Measurements from ENCODE around the gene SORCS2. TPM values are rescaled to one million over a fixed set of nuclear protein-coding genes. Genes with fewer than 3 reads are reported as not detected.

The SORCS2 gene
- total RNA-seq, 2 experiments from 2014 or later: 0.03 TPM; not detected in 1

DNA sequence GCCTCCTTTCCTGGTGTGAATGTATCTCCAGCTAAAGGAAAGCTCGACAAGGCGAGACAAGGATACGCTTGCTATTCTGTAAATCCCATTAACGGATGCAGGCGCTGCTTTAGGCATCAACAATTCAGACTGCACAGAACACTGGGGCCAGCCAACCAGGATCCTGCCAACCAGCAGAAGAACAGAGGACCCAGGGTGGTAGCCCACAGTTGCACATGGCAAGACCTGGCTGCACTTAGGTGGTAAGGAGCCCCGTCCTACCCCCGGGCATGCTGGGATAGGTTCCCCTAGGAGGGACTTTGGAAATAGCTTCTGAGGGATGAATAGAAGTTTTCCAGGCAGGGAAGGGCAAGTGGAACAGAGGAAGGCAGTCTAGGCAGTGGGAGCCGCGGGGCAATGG, 221.7 kb downstream of the SORCS2 start:
- H3K9me3 ChIP-seq (ENCODE audit: low read length): no peaks in the 10 kb centered on the region
- no TSS peak for BruUV-seq (replicated peaks)
- no peak overlapping the region for H3K4me3 ChIP-seq (ENCODE audit: low read depth, low read length, poor library complexity, severe bottlenecking)
- ChIA-PET CTCF (ENCODE audit: unreplicated experiment) (no interaction called here), POLR2A (no interaction called here)
- H3K4me2 ChIP-seq (ENCODE audit: low read length): no peak overlapping the region
- no peaks in the 10 kb centered on the region for H4K20me1 ChIP-seq (ENCODE audit: insufficient read depth, low read length)
- H3K79me2 ChIP-seq (ENCODE audit: insufficient read depth, low read depth, low read length): no peaks in the 10 kb centered on the region
- H2AFZ ChIP-seq (ENCODE audit: low read length): no peak overlapping the region
- H3K36me3 ChIP-seq (ENCODE audit: insufficient read depth, low read length): no peaks in the 10 kb centered on the region
- H3K4me1 ChIP-seq (ENCODE audit: insufficient read depth, low read length, poor library complexity, severe bottlenecking): no peaks in the 10 kb centered on the region
- intact Hi-C loops (cut with micrococcal nuclease; ENCODE audit: unreplicated experiment): no loop called here
- TF ChIP-seq, protein P1, sequence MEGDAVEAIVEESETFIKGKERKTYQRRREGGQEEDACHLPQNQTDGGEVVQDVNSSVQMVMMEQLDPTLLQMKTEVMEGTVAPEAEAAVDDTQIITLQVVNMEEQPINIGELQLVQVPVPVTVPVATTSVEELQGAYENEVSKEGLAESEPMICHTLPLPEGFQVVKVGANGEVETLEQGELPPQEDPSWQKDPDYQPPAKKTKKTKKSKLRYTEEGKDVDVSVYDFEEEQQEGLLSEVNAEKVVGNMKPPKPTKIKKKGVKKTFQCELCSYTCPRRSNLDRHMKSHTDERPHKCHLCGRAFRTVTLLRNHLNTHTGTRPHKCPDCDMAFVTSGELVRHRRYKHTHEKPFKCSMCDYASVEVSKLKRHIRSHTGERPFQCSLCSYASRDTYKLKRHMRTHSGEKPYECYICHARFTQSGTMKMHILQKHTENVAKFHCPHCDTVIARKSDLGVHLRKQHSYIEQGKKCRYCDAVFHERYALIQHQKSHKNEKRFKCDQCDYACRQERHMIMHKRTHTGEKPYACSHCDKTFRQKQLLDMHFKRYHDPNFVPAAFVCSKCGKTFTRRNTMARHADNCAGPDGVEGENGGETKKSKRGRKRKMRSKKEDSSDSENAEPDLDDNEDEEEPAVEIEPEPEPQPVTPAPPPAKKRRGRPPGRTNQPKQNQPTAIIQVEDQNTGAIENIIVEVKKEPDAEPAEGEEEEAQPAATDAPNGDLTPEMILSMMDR (conservative IDR thresholded peaks at IDR 0.05; ENCODE audit: low read length): no peak
- TF ChIP-seq EZH2phosphoT487 (IDR thresholded peaks at IDR 0.05; ENCODE audit: borderline replicate concordance, low read depth, low read length): no peak
- DNase-seq (ENCODE audit: low spot score): no peak
- H3K27ac ChIP-seq (ENCODE audit: low read depth, low read length, poor library complexity, severe bottlenecking): no peak overlapping the region
- no peaks in the 10 kb centered on the region for H3K9me2 ChIP-seq (ENCODE audit: insufficient read depth, low read length)

DNA sequence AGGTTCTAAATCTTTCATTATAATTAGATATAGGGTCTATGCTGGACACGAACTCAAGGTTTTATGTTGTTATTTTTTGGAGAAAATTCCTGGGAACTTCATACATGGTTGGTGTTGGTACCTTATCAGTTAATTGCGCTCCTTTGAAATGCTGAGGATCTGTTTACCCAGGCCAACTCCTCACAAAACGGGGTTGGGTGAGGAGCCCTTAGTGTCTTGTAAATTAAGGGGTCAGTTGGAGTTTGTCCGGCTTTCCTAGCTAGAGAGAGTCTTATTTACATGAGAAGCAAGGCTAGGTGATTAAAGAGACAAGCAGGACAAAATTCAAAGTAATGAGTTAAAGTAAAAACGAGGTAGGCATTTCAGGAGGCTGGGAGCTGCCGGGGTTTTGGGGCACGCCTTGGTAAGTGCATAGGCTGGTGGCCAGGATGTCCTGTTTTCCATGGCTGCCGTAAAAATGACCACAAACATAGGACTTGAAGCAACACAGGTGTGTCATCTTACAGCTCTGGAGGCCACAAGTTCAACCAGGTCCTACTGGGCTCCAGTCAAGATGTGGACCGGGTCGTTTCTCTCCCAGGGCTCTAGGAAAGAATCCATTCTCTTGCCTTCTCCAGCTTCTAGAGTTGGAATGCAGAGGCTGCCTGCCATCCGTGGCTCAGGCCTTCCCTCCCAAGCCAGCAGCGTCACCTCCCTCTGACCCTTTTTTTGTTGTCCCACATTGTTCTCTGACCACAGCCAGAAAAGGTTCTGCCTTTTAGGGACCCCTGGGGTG, 222.6 kb downstream of the SORCS2 start:
- Histone ChIP-seq H3K4me1 (ENCODE audit: insufficient read depth, low read length, poor library complexity, severe bottlenecking) (no peaks in the 10 kb centered on the region), H3K4me3 (ENCODE audit: low read depth, low read length, poor library complexity, severe bottlenecking) (no peak overlapping the region), H3K9me2 (ENCODE audit: insufficient read depth, low read length) (no peaks in the 10 kb centered on the region), H2AFZ (ENCODE audit: low read length) (no peak overlapping the region), H3K4me2 (ENCODE audit: low read length) (no peak overlapping the region), H3K9me3 (ENCODE audit: low read length) (no peaks in the 10 kb centered on the region), H3K36me3 (ENCODE audit: insufficient read depth, low read length) (no peaks in the 10 kb centered on the region), H3K79me2 (ENCODE audit: insufficient read depth, low read depth, low read length) (no peaks in the 10 kb centered on the region), H4K20me1 (ENCODE audit: insufficient read depth, low read length) (no peaks in the 10 kb centered on the region), H3K27ac (ENCODE audit: low read depth, low read length, poor library complexity, severe bottlenecking) (no peak overlapping the region)
- intact Hi-C loops (cut with micrococcal nuclease; ENCODE audit: unreplicated experiment): no loop called here
- no peak for DNase-seq (ENCODE audit: low spot score)
- ChIA-PET CTCF (ENCODE audit: unreplicated experiment) (interaction anchor here (0.6 kb wide), 1 partner anchor 1497 kb away, joined by 3 read pairs; no protein-coding TSS in a partner anchor), POLR2A (no interaction called here)
- TF ChIP-seq, protein P1 (conservative IDR thresholded peaks at IDR 0.05; ENCODE audit: low read length): no peak
- TF ChIP-seq EZH2phosphoT487 (IDR thresholded peaks at IDR 0.05; ENCODE audit: borderline replicate concordance, low read depth, low read length): no peak
- no TSS peak for BruUV-seq (replicated peaks)

DNA sequence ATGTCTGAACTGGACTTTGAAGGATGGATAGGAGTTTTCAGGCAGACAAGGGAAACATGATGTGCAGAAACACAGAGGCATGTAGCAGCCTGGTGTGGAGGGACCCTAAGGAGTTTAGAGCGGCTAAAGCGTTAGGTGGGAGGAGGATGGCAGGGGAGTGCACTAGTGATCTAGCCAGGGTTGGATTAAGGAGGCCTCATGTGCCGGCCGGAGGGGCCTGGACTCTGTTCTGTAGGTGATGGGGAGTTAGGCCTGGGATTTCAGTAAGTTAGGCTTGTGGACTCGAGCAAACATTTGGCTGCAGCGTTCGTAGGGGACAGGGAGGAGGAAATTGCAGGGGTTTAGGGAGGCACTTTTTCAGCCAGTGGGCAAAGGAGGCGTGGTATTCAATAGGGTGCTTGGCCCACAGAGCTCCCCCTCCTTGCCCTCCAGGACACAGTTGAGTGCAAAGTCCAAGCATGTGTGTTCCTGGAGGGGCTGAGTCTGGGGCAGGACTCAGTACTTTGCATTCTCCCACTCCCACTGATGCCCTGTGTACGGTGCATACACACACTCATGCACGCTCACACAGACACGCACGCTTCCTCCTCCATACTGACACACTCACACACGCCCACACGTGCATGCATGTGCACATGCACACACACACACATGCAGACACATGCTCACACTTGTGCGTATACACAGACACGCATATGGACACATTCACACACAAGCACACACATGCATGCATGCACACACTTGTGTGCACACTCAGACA, 223.8 kb downstream of the SORCS2 start:
- no peaks in the 10 kb centered on the region for H3K79me2 ChIP-seq (ENCODE audit: insufficient read depth, low read depth, low read length)
- H3K9me2 ChIP-seq (ENCODE audit: insufficient read depth, low read length): no peaks in the 10 kb centered on the region
- no peak overlapping the region for H3K4me3 ChIP-seq (ENCODE audit: low read depth, low read length, poor library complexity, severe bottlenecking)
- DNase-seq (ENCODE audit: low spot score): no peak
- no peak overlapping the region for H2AFZ ChIP-seq (ENCODE audit: low read length)
- H3K27ac ChIP-seq (ENCODE audit: low read depth, low read length, poor library complexity, severe bottlenecking): no peak overlapping the region
- TF ChIP-seq EZH2phosphoT487 (IDR thresholded peaks at IDR 0.05; ENCODE audit: borderline replicate concordance, low read depth, low read length): no peak
- TF ChIP-seq, protein P1 (conservative IDR thresholded peaks at IDR 0.05; ENCODE audit: low read length): no peak
- no peaks in the 10 kb centered on the region for H3K36me3 ChIP-seq (ENCODE audit: insufficient read depth, low read length)
- intact Hi-C loops (cut with micrococcal nuclease; ENCODE audit: unreplicated experiment): no loop called here
- H3K9me3 ChIP-seq (ENCODE audit: low read length): no peaks in the 10 kb centered on the region
- ChIA-PET POLR2A (no interaction called here), CTCF (ENCODE audit: unreplicated experiment) (no interaction called here)
- no peaks in the 10 kb centered on the region for H3K4me1 ChIP-seq (ENCODE audit: insufficient read depth, low read length, poor library complexity, severe bottlenecking)
- BruUV-seq (replicated peaks): no TSS peak
- H4K20me1 ChIP-seq (ENCODE audit: insufficient read depth, low read length): no peaks in the 10 kb centered on the region
- no peak overlapping the region for H3K4me2 ChIP-seq (ENCODE audit: low read length)

All from OCI-LY7 (cell line).